Measurements from ENCODE around the gene NT5C3A.

NT5C3A gene

DNA sequence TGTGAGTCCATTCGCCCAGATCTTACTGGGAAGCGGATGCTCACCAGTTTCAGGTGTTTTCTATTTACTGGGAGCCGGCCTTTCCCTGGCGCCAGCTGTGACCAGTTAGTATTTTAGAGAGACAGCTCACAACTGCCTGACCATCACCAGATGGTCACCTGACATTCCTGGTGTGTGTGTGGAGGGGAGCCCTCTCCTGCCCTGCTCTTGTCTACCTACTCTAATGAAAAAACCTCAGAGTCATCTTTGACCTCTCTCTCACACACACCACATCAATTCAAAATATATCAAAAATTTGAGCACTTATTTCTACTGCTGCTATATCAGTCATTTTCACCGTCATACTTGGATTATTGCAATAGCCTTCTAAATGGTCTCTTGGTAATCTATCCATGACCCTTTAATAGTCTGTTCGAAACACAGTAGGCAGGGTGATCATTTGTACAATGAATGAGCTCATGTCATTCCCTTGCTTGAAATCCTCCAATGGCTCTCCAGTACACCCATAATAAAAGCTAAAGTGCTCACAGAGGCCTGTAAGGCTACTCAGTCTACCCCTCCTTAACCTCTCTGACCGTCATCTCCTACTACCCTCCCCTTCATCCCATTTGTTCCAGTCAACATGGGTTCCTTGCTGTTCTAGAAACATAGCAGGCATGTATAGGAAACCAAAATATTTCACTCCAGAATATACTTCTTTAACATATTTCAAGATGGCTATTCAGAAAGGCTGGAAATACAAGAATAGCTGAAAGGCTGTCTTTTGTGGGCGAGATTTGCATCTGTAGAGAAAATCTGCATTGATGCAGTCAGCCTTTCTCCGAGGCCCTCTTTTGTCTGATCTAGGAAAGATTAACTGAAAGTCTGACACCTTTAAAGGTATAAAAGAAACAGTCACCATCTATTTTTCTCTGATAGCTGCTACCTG is 17.5 kb upstream of the NT5C3A start:
- Histone ChIP-seq H2AFZ (ENCODE audit: insufficient read depth, low read length, poor library complexity) (no peak overlapping the region), H3K79me1 (ENCODE audit: low read length) (no peaks in the 10 kb centered on the region), H3K4me2 (ENCODE audit: low read length) (no peak overlapping the region), H4K12ac (ENCODE audit: low read depth, low read length) (no peak overlapping the region), H3K18ac (ENCODE audit: low read length) (no peak overlapping the region), H3K27me3 (ENCODE audit: insufficient read depth, low read length) (no peaks in the 10 kb centered on the region), H3K14ac (ENCODE audit: low read length) (no peak overlapping the region), H3K9me3 (ENCODE audit: insufficient read depth, low read depth, low read length) (no peaks in the 10 kb centered on the region), H3K27ac (ENCODE audit: low read depth, low read length) (no peak overlapping the region), H3K4me3 (ENCODE audit: low read depth, low read length) (no peak overlapping the region), H2AK5ac (ENCODE audit: low read length) (no peak overlapping the region), H3K4me1 (ENCODE audit: control insufficient read depth in 1 of 2, insufficient read depth in 2 of 2, low read length in 2 of 2) (no peaks in the 10 kb centered on the region), H3K36me3 (ENCODE audit: control insufficient read depth in 1 of 2, insufficient read depth in 2 of 2, low read length in 2 of 2) (no peaks in the 10 kb centered on the region), H2BK5ac (ENCODE audit: low read depth, low read length, poor library complexity) (no peak overlapping the region), H4K8ac (ENCODE audit: low read depth, low read length) (no peak overlapping the region), H3K9ac (ENCODE audit: low read length) (no peak overlapping the region), H3K4ac (ENCODE audit: low read depth, low read length) (no peak overlapping the region), H3K79me2 (ENCODE audit: control insufficient read depth, insufficient read depth, low read length, poor library complexity) (no peaks in the 10 kb centered on the region), H2BK120ac (ENCODE audit: insufficient read depth, low read length, poor library complexity) (no peak overlapping the region), H4K91ac (ENCODE audit: low read depth, low read length) (no peak overlapping the region), H2BK12ac (ENCODE audit: low read length) (no peak overlapping the region), H3K23ac (ENCODE audit: low read length) (no peak overlapping the region)
- no peak for DNase-seq
- no CpG with 5 or more reads among the region's 9 CpGs for WGBS (ENCODE audit: extremely low coverage, insufficient coverage, insufficient read length)

DNA sequence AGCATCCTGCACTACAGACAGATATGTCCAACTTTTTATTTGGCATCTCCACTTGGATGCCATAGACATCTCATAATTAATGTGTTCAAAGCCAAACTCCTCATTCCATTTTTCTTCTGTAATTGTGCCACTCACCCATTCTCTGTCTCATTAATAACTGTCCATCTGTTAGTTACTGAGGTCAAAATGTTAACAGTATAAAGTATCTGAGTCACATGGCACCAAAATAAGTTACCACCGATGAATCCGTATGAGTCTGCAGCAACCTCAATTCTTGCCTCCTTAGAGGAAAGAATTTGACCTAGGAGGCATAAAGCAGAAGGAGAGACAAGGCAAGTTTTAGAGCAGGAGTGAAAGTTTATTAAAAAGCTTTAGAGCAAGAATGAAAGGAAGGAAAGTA is 16.5 kb upstream of the NT5C3A start:
- no peak for DNase-seq

DNA sequence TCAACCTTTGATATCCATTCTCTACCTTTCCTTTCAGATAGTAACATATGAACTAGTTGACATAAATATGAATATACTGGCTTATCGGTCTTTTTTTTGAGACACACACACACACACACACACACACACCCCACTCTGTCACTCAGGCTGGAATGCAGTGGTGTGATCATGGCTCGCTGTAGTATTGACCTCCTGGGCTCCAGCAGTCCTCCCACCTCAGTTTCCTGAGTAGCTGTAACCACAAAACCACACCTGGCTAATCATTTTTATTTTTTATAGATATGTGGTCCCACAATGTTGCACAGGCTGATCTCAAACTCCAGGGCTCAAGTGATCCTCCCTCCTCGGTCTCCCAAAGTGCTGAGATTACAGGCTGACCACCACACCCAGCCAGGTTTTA is 14.2 kb upstream of the NT5C3A start:
- Histone ChIP-seq H3K4ac (ENCODE audit: low read depth, low read length) (no peak overlapping the region), H2BK5ac (ENCODE audit: low read depth, low read length, poor library complexity) (no peak overlapping the region), H3K23ac (ENCODE audit: low read length) (no peak overlapping the region), H3K27ac (ENCODE audit: low read depth, low read length) (no peak overlapping the region), H2AFZ (ENCODE audit: insufficient read depth, low read length, poor library complexity) (no peak overlapping the region), H3K36me3 (ENCODE audit: control insufficient read depth in 1 of 2, insufficient read depth in 2 of 2, low read length in 2 of 2) (no peaks in the 10 kb centered on the region), H3K4me1 (ENCODE audit: control insufficient read depth in 1 of 2, insufficient read depth in 2 of 2, low read length in 2 of 2) (no peaks in the 10 kb centered on the region), H3K14ac (ENCODE audit: low read length) (no peak overlapping the region), H2AK5ac (ENCODE audit: low read length) (no peak overlapping the region), H3K9ac (ENCODE audit: low read length) (no peak overlapping the region), H3K79me2 (ENCODE audit: control insufficient read depth, insufficient read depth, low read length, poor library complexity) (no peaks in the 10 kb centered on the region), H3K9me3 (ENCODE audit: insufficient read depth, low read depth, low read length) (no peaks in the 10 kb centered on the region), H3K18ac (ENCODE audit: low read length) (no peak overlapping the region), H2BK120ac (ENCODE audit: insufficient read depth, low read length, poor library complexity) (no peak overlapping the region), H3K4me2 (ENCODE audit: low read length) (no peak overlapping the region), H3K27me3 (ENCODE audit: insufficient read depth, low read length) (no peaks in the 10 kb centered on the region), H4K8ac (ENCODE audit: low read depth, low read length) (no peak overlapping the region), H4K91ac (ENCODE audit: low read depth, low read length) (no peak overlapping the region), H3K4me3 (ENCODE audit: low read depth, low read length) (no peak overlapping the region), H4K12ac (ENCODE audit: low read depth, low read length) (no peak overlapping the region), H2BK12ac (ENCODE audit: low read length) (no peak overlapping the region), H3K79me1 (ENCODE audit: low read length) (no peaks in the 10 kb centered on the region)
- no peak for DNase-seq
- no CpG with 5 or more reads among the region's 3 CpGs for WGBS (ENCODE audit: extremely low coverage, insufficient coverage, insufficient read length)

More for the DNA sequence above, 16.5 kb upstream of the NT5C3A start:
- Histone ChIP-seq H4K12ac (ENCODE audit: low read depth, low read length) (no peak overlapping the region), H3K4ac (ENCODE audit: low read depth, low read length) (no peak overlapping the region), H3K79me1 (ENCODE audit: low read length) (no peaks in the 10 kb centered on the region), H3K36me3 (ENCODE audit: control insufficient read depth in 1 of 2, insufficient read depth in 2 of 2, low read length in 2 of 2) (no peaks in the 10 kb centered on the region), H3K9me3 (ENCODE audit: insufficient read depth, low read depth, low read length) (no peaks in the 10 kb centered on the region), H2AK5ac (ENCODE audit: low read length) (no peak overlapping the region), H3K4me3 (ENCODE audit: low read depth, low read length) (no peak overlapping the region), H3K27ac (ENCODE audit: low read depth, low read length) (no peak overlapping the region), H3K27me3 (ENCODE audit: insufficient read depth, low read length) (no peaks in the 10 kb centered on the region), H2BK12ac (ENCODE audit: low read length) (no peak overlapping the region), H3K9ac (ENCODE audit: low read length) (no peak overlapping the region), H4K91ac (ENCODE audit: low read depth, low read length) (no peak overlapping the region), H3K14ac (ENCODE audit: low read length) (no peak overlapping the region), H3K23ac (ENCODE audit: low read length) (no peak overlapping the region), H3K79me2 (ENCODE audit: control insufficient read depth, insufficient read depth, low read length, poor library complexity) (no peaks in the 10 kb centered on the region), H3K18ac (ENCODE audit: low read length) (no peak overlapping the region), H3K4me1 (ENCODE audit: control insufficient read depth in 1 of 2, insufficient read depth in 2 of 2, low read length in 2 of 2) (no peaks in the 10 kb centered on the region), H2BK120ac (ENCODE audit: insufficient read depth, low read length, poor library complexity) (no peak overlapping the region), H2BK5ac (ENCODE audit: low read depth, low read length, poor library complexity) (no peak overlapping the region), H3K4me2 (ENCODE audit: low read length) (no peak overlapping the region), H2AFZ (ENCODE audit: insufficient read depth, low read length, poor library complexity) (no peak overlapping the region), H4K8ac (ENCODE audit: low read depth, low read length) (no peak overlapping the region)
- no CpG with 5 or more reads among the region's 2 CpGs for WGBS (ENCODE audit: extremely low coverage, insufficient coverage, insufficient read length)

DNA sequence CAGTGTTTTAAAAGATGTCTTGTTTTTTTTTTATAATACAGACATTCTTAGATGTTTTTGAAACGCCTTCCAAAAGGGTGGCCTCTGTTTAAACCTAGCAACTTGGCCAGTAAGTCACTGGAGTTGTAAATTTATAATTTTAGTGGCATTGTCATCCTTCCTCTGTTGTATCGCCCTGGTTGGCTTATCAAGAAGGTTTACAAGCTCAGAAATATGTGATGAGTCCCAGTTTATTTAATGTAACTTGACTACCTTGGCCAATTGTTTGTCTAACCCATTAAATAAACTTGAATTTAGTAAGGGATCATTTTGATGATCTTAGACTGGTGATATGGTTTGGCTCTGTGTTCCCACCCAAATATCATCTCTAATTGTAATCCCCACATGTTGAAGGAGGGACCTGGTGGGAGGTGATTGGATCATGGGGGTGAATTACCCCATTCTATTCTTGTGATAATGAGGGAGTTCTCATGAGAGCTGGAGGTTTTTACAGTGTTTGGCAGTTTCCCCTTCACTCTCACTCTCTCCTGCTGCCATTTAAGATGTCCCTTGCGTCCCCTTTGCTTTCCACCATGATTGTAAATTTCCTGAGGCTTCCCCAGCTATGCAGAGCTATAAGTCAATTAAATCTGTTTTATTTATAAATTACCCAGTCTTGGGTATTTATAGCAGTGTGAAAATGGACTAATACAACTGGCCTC is 13.4 kb upstream of the NT5C3A start:
- no peaks in the 10 kb centered on the region for H3K9me3 ChIP-seq (ENCODE audit: insufficient read depth, low read depth, low read length)
- H2BK12ac ChIP-seq (ENCODE audit: low read length), result no peak overlapping the region
- H3K36me3 ChIP-seq (ENCODE audit: control insufficient read depth in 1 of 2, insufficient read depth in 2 of 2, low read length in 2 of 2), result no peaks in the 10 kb centered on the region
- no CpG with 5 or more reads among the region's 3 CpGs for WGBS (ENCODE audit: extremely low coverage, insufficient coverage, insufficient read length)
- H3K27me3 ChIP-seq (ENCODE audit: insufficient read depth, low read length), result no peaks in the 10 kb centered on the region
- no peak overlapping the region for H4K12ac ChIP-seq (ENCODE audit: low read depth, low read length)
- no peak overlapping the region for H3K18ac ChIP-seq (ENCODE audit: low read length)
- no peaks in the 10 kb centered on the region for H3K4me1 ChIP-seq (ENCODE audit: control insufficient read depth in 1 of 2, insufficient read depth in 2 of 2, low read length in 2 of 2)
- H2AK5ac ChIP-seq (ENCODE audit: low read length), result no peak overlapping the region
- no peak overlapping the region for H3K9ac ChIP-seq (ENCODE audit: low read length)
- no peak overlapping the region for H2BK5ac ChIP-seq (ENCODE audit: low read depth, low read length, poor library complexity)
- no peak overlapping the region for H3K23ac ChIP-seq (ENCODE audit: low read length)
- H2BK120ac ChIP-seq (ENCODE audit: insufficient read depth, low read length, poor library complexity), result no peak overlapping the region
- H3K4ac ChIP-seq (ENCODE audit: low read depth, low read length), result no peak overlapping the region
- no peaks in the 10 kb centered on the region for H3K79me1 ChIP-seq (ENCODE audit: low read length)
- no peak overlapping the region for H4K91ac ChIP-seq (ENCODE audit: low read depth, low read length)
- no peak overlapping the region for H4K8ac ChIP-seq (ENCODE audit: low read depth, low read length)
- no peak overlapping the region for H3K27ac ChIP-seq (ENCODE audit: low read depth, low read length)
- DNase-seq, result no peak
- H3K14ac ChIP-seq (ENCODE audit: low read length), result no peak overlapping the region
- no peak overlapping the region for H3K4me2 ChIP-seq (ENCODE audit: low read length)
- no peaks in the 10 kb centered on the region for H3K79me2 ChIP-seq (ENCODE audit: control insufficient read depth, insufficient read depth, low read length, poor library complexity)
- H3K4me3 ChIP-seq (ENCODE audit: low read depth, low read length), result no peak overlapping the region
- H2AFZ ChIP-seq (ENCODE audit: insufficient read depth, low read length, poor library complexity), result no peak overlapping the region
